Neural cell (in vitro differentiated cells): Measurements from ENCODE around the gene PRIMPOL. TPM values are rescaled to one million over a fixed set of nuclear protein-coding genes. Genes with fewer than 3 reads are reported as not detected.

Source experiments
- H2AFZ ChIP-seq: fragments of 200-600, 300-800 bp; sonication (generic), shearing (Covaris generic); 2 replicates; pipeline ENCODE4 v1.6.0; 2014; ENCODE audit warnings: low read depth, mild to moderate bottlenecking, antibody characterized with exemption, low read length, moderate library complexity
- H3F3A ChIP-seq: fragments of 200-600 bp; shearing (Covaris generic); 2 replicates; pipeline ENCODE4 v1.6.1; 2016; ENCODE audit warnings: mild to moderate bottlenecking, moderate library complexity, mixed read lengths, antibody characterized with exemption, low read length; ENCODE audit not compliant: insufficient read depth, poor library complexity, severe bottlenecking
- H3K27ac ChIP-seq: fragments of 200-600, 300-800 bp; sonication (generic), shearing (Covaris generic); 2 replicates; pipeline ENCODE4 v1.5.1; 2014; ENCODE audit warnings: mild to moderate bottlenecking, low read length, moderate library complexity
- H3K27me3 ChIP-seq: fragments of 300-800, 200-600 bp; sonication (generic), shearing (Covaris generic); 2 replicates; pipeline ENCODE4 v1.6.0; 2014; ENCODE audit warnings: mild to moderate bottlenecking, low read depth, low read length, moderate library complexity; ENCODE audit not compliant: insufficient read depth
- H3K36me3 ChIP-seq: fragments of 300-800, 200-600 bp; sonication (generic), shearing (Covaris generic); 2 replicates; pipeline ENCODE4 v1.5.1; 2014; ENCODE audit warnings: mild to moderate bottlenecking, antibody characterized with exemption, low read length, moderate library complexity; ENCODE audit not compliant: insufficient read depth
- H3K4me2 ChIP-seq: fragments of 300-800, 200-600 bp; sonication (generic), shearing (Covaris generic); 2 replicates; pipeline ENCODE4 v1.6.0; 2014; ENCODE audit warnings: mild to moderate bottlenecking, low read length
- H3K4me3 ChIP-seq: fragments of 300-800, 200-600 bp; sonication (generic), shearing (Covaris generic); 2 replicates; pipeline ENCODE4 v1.5.1; 2014; ENCODE audit warnings: mild to moderate bottlenecking, low read length, moderate library complexity
- H3K79me2 ChIP-seq: fragments of 200-600 bp; shearing (Covaris generic); replicated peaks from 2 replicates; pipeline ENCODE4 v1.6.0; 2014; ENCODE audit warnings: mild to moderate bottlenecking, low read length, moderate library complexity; ENCODE audit not compliant: insufficient read depth
- H3K9ac ChIP-seq: fragments of 300-800, 200-600 bp; sonication (generic), shearing (Covaris generic); 2 replicates; pipeline ENCODE4 v1.6.1; 2016; ENCODE audit warnings: mild to moderate bottlenecking, low read length, mixed read lengths
- H3K9me2 ChIP-seq: fragments of 200-600 bp; shearing (Covaris generic); 2 replicates; pipeline ENCODE4 v1.6.1; 2016; ENCODE audit warnings: mild to moderate bottlenecking, low read length, mixed read lengths; ENCODE audit not compliant: insufficient read depth
- H3K9me3 ChIP-seq: fragments of 200-600, 300-800 bp; sonication (generic), shearing (Covaris generic); 2 replicates; pipeline ENCODE4 v1.6.1; 2016; ENCODE audit warnings: mild to moderate bottlenecking, mixed run types, low read length, moderate library complexity, mixed read lengths
- H4K20me1 ChIP-seq: fragments of 200-600 bp; shearing (Covaris generic); 2 replicates; pipeline ENCODE4 v1.6.1; 2016; ENCODE audit warnings: mild to moderate bottlenecking, mixed run types; ENCODE audit not compliant: insufficient read depth
- CTCF ChIP-seq: fragments of 450-650 bp; IDR thresholded peaks from 2 replicates; pipeline ENCODE4 v1.5.1; 2014; ENCODE audit warnings: antibody characterized with exemption, mild to moderate bottlenecking, moderate library complexity; ENCODE audit not compliant: poor library complexity, severe bottlenecking
- EP300 ChIP-seq: fragments of 450-650 bp; conservative IDR thresholded peaks from 2 replicates; pipeline ENCODE4 v1.6.1; 2014; ENCODE audit warnings: antibody characterized with exemption, mild to moderate bottlenecking, moderate library complexity; ENCODE audit not compliant: poor library complexity, severe bottlenecking
- EZH2 ChIP-seq: fragments of 200-600, 300-800 bp; shearing (Covaris generic), sonication (generic); IDR thresholded peaks from 2 replicates; pipeline ENCODE4 v1.6.1; 2014; ENCODE audit warnings: antibody characterized with exemption, low read length, borderline replicate concordance, mild to moderate bottlenecking; ENCODE audit not compliant: insufficient read depth, poor library complexity, severe bottlenecking
- MXI1 ChIP-seq: fragments of 450-650 bp; conservative IDR thresholded peaks from 2 replicates; pipeline ENCODE4 v1.6.1; 2014; ENCODE audit warnings: antibody characterized with exemption, mild to moderate bottlenecking; ENCODE audit not compliant: poor library complexity, severe bottlenecking
- POLR2AphosphoS5 ChIP-seq: IDR thresholded peaks from 2 replicates; pipeline ENCODE4 v1.6.1; 2012
- RAD21 ChIP-seq: fragments of 450-650 bp; conservative IDR thresholded peaks from 2 replicates; pipeline ENCODE4 v1.6.1; 2014; ENCODE audit warnings: antibody characterized with exemption, mild to moderate bottlenecking, moderate library complexity
- REST ChIP-seq: IDR thresholded peaks from 2 replicates; pipeline ENCODE4 v1.6.1; 2012; ENCODE audit warnings: borderline replicate concordance
- SMC3 ChIP-seq: fragments of 450-650 bp; conservative IDR thresholded peaks from 2 replicates; pipeline ENCODE4 v1.6.1; 2014; ENCODE audit warnings: antibody characterized with exemption, mild to moderate bottlenecking, moderate library complexity; ENCODE audit not compliant: poor library complexity
- TAF1 ChIP-seq: IDR thresholded peaks from 2 replicates; pipeline ENCODE4 v1.6.1; 2012; ENCODE audit warnings: low read depth
- polyA plus RNA-seq: library from polyadenylated mRNA; depleted of rRNA; stranded (reverse); fragments of >200 nt; gene quantifications from 2 replicates; pipeline ENCODE4 v1.2.3, GENCODE V29; 2014

Gene PRIMPOL
- polyA plus RNA-seq, 1 donor from 2014 or later = 23.6 TPM

- H3K9me3 ChIP-seq = no peaks in the 10 kb centered on the region
Measured at GRCh38 chr4:184689681-184690080, 40.1 kb downstream of the PRIMPOL start.

GRCh38 chr4:184693056-184693455, 43.5 kb downstream of the PRIMPOL start:
- TF ChIP-seq EP300 = no peak
- no peak for TF ChIP-seq RAD21
- no peak for TF ChIP-seq TAF1
- TF ChIP-seq CTCF = no peak
- no peak for TF ChIP-seq MXI1
- TF ChIP-seq SMC3 = no peak
- TF ChIP-seq POLR2AphosphoS5 = no peak
- TF ChIP-seq REST = no peak
- TF ChIP-seq EZH2 = no peak
- no peak overlapping the region for H3K4me2 ChIP-seq
- no peaks in the 10 kb centered on the region for H3K9me2 ChIP-seq
- H2AFZ ChIP-seq = no peak overlapping the region
- H3K36me3 ChIP-seq = peaks cover 6% of the 10 kb centered on the region
- no peaks in the 10 kb centered on the region for H3K79me2 ChIP-seq
- no peak overlapping the region for H3K9ac ChIP-seq
- H4K20me1 ChIP-seq = no peaks in the 10 kb centered on the region
- no peaks in the 10 kb centered on the region for H3K9me3 ChIP-seq
- no peak overlapping the region for H3K27ac ChIP-seq
- no peaks in the 10 kb centered on the region for H3K27me3 ChIP-seq
- no peak overlapping the region for H3K4me3 ChIP-seq
- no peaks in the 10 kb centered on the region for H3F3A ChIP-seq

More at GRCh38 chr4:184689681-184690080, 40.1 kb downstream of the PRIMPOL start:
- Histone ChIP-seq H3K27ac (no peak overlapping the region), H3K4me2 (no peak overlapping the region), H3K9ac (no peak overlapping the region), H3K4me3 (no peak overlapping the region), H3K27me3 (no peaks in the 10 kb centered on the region), H3F3A (no peaks in the 10 kb centered on the region), H3K9me2 (no peaks in the 10 kb centered on the region), H3K36me3 (peaks cover 6% of the 10 kb centered on the region), H3K79me2 (no peaks in the 10 kb centered on the region), H4K20me1 (no peaks in the 10 kb centered on the region), H2AFZ (no peak overlapping the region)
- no peak for TF ChIP-seq EZH2
- TF ChIP-seq CTCF = no peak
